Mucosa of descending colon (tissue), 3 donors: ENCODE results near the gene DAPL1. TPM values are rescaled to one million over a fixed set of nuclear protein-coding genes. Genes with fewer than 3 reads are reported as not detected.

Experiments
- ATAC-seq: fragments of 200-7000 bp; cut with Tn5 transposase; one replicate; pipeline ENCODE4 v1.9.1; 2020; ENCODE audit warnings: mild to moderate bottlenecking, moderate library complexity
- DNase-seq, 3 donors: peaks; one replicate each; pipeline ENCODE4 v3.0.0-alpha.2; 2020
- H3K36me3 ChIP-seq: fragments of 200-600 bp; one replicate; pipeline ENCODE4 v1.8.0; 2021; ENCODE audit warnings: low read depth, mild to moderate bottlenecking
- H3K4me1 ChIP-seq: fragments of 200-600 bp; one replicate; pipeline ENCODE4 v1.8.0; 2021; ENCODE audit warnings: low read depth, mild to moderate bottlenecking
- H3K4me3 ChIP-seq: fragments of 200-600 bp; one replicate; pipeline ENCODE4 v1.8.0; 2021; ENCODE audit warnings: mild to moderate bottlenecking
- H3K9me3 ChIP-seq: fragments of 200-600 bp; one replicate; pipeline ENCODE4 v1.8.0; 2021; ENCODE audit warnings: mild to moderate bottlenecking
- CTCF ChIP-seq: fragments of 200-600 bp; IDR thresholded peaks from one replicate; pipeline ENCODE4 v1.8.0; 2022; ENCODE audit warnings: antibody characterized with exemption, mild to moderate bottlenecking
- intact Hi-C, 2 donors: fragments of 100-400 bp; cut with DNase I in 1 of 2; cut with micrococcal nuclease in 1 of 2; formaldehyde crosslinking; loops; one replicate each; pipeline versions ENCODE4 v1.11.0 to v1.11.1; 2022; cut with DNase I, micrococcal nuclease
- total RNA-seq, 3 donors: library from RNA; stranded (reverse); fragmentation: NEBNext Ultra II Directional in 2 of 3; extraction: Animal tissue kit (Norgen Biotek cat#: 25700) in 2 of 3; gene quantifications; one replicate each; pipeline versions ENCODE4 v1.2.1 to v1.2.4, GENCODE V29; 2021 to 2023
- donor health status: DM: no; HTN: no; CAD: no; lungs with moderate emphysema.
- donor health status: DM: no; HTN: no; CAD: no.
- donor health status: DM: no; HTN: yes; CAD: no.

Gene DAPL1
- total RNA-seq, 3 donors from 2014 or later, result 1.2 TPM; not detected in 2

DNA sequence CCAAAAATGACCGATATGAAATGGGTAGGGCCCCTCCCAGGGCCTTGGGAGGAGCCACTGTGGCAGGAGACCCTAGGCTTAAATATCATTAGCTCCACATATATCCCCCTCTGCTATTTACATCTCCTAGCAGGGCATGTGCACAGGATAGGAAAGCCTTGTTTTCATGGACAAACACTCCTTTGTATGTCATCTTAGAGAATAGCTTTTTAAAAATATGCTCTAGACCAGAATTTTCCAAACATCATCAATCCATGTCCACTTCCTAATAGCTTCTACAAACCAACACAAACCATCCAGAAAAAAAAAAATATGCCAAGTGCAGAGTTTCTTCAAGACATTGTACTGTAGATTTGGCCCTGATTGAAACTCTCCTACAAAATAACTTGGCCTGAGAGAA is 10.8 kb downstream of the DAPL1 start:
- no peak for TF ChIP-seq CTCF
- no peaks in the 10 kb centered on the region for H3K36me3 ChIP-seq
- ATAC-seq, result no peak
- H3K9me3 ChIP-seq, result no peaks in the 10 kb centered on the region
- intact Hi-C loops, result no loop called here
- no peak for DNase-seq
- H3K4me3 ChIP-seq, result no peak overlapping the region
- no peaks in the 10 kb centered on the region for H3K4me1 ChIP-seq

GRCh38 chr2:158806941-158807340 is 11.8 kb downstream of the DAPL1 start:
- intact Hi-C loops, result no loop called here
- Histone ChIP-seq H3K9me3 (no peaks in the 10 kb centered on the region), H3K4me1 (no peaks in the 10 kb centered on the region), H3K4me3 (no peak overlapping the region), H3K36me3 (no peaks in the 10 kb centered on the region)
- ATAC-seq (no peak), DNase-seq (no peak)
- no peak for TF ChIP-seq CTCF

GRCh38 chr2:158808426-158808825 is 13.3 kb downstream of the DAPL1 start:
- intact Hi-C loops, result no loop called here
- no peak for ATAC-seq
- no peak for TF ChIP-seq CTCF
- no peaks in the 10 kb centered on the region for H3K9me3 ChIP-seq
- H3K36me3 ChIP-seq, result no peaks in the 10 kb centered on the region
- DNase-seq, result no peak
- no peak overlapping the region for H3K4me3 ChIP-seq
- no peaks in the 10 kb centered on the region for H3K4me1 ChIP-seq

DNA sequence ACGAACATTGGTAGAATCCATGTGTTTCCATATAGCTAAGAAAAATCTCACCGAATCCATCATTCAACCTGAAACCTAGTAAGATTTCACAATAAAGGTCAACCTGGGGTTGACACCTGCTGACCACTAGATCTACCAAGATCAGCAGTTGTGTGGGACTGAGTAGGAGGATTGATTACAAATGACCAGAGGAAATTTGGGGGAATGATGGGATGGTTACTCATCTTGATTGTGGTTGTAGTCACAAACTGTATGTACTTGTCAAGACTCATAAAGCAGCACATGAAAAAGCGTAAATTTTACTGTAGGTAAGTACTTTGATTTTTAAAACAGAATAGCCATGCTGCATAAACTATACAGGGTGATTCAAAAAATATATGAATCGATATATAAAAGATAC is 14.7 kb downstream of the DAPL1 start:
- DNase-seq (no peak), ATAC-seq (no peak)
- H3K9me3 ChIP-seq, result no peaks in the 10 kb centered on the region
- no peaks in the 10 kb centered on the region for H3K4me1 ChIP-seq
- H3K4me3 ChIP-seq, result no peak overlapping the region
- no peaks in the 10 kb centered on the region for H3K36me3 ChIP-seq
- intact Hi-C loops, result no loop called here
- no peak for TF ChIP-seq CTCF

GRCh38 chr2:158810731-158811460 is 15.8 kb downstream of the DAPL1 start:
- ATAC-seq (no peak), DNase-seq (no peak)
- Histone ChIP-seq H3K9me3 (no peaks in the 10 kb centered on the region), H3K4me1 (no peaks in the 10 kb centered on the region), H3K36me3 (no peaks in the 10 kb centered on the region), H3K4me3 (no peak overlapping the region)
- intact Hi-C loops, result no loop called here
- no peak for TF ChIP-seq CTCF

GRCh38 chr2:158815166-158815565 is 20.0 kb downstream of the DAPL1 start:
- no peak overlapping the region for H3K4me3 ChIP-seq
- no peak for ATAC-seq

More at GRCh38 chr2:158815166-158815565, 20.0 kb downstream of the DAPL1 start:
- intact Hi-C loops, result no loop called here
- Histone ChIP-seq H3K9me3 (no peaks in the 10 kb centered on the region), H3K36me3 (no peaks in the 10 kb centered on the region), H3K4me1 (no peaks in the 10 kb centered on the region)
- no peak for DNase-seq
- TF ChIP-seq CTCF, result no peak
